Measurements from ENCODE around the gene LLGL1. TPM values are rescaled to one million over a fixed set of nuclear protein-coding genes. Genes with fewer than 3 reads are reported as not detected.

LLGL1 gene
- total and polyA plus RNA-seq, 2 donors, result 24.5 to 25.6 TPM

Other genes with a start within 250 kb of the LLGL1 start
- gene ATPAF2, start 186.5 kb upstream of the LLGL1 start, total RNA-seq, result 15.9 TPM
- 17.3 TPM for gene ATPAF2, start 186.5 kb upstream of the LLGL1 start, polyA plus RNA-seq
- gene GID4, start 186.2 kb upstream of the LLGL1 start, total RNA-seq, result 9.5 TPM
- gene GID4, start 186.2 kb upstream of the LLGL1 start, polyA plus RNA-seq, result 14.6 TPM
- 20.3 TPM for gene DRG2, start 137.7 kb upstream of the LLGL1 start, total RNA-seq
- 35.9 TPM for gene DRG2, start 137.7 kb upstream of the LLGL1 start, polyA plus RNA-seq
- 1.2 TPM for gene MYO15A, start 116.9 kb upstream of the LLGL1 start, total RNA-seq
- gene MYO15A, start 116.9 kb upstream of the LLGL1 start, polyA plus RNA-seq, result 1.4 TPM
- 62.6 TPM for gene ALKBH5, start 41.8 kb upstream of the LLGL1 start, total RNA-seq
- 83.8 TPM for gene ALKBH5, start 41.8 kb upstream of the LLGL1 start, polyA plus RNA-seq
- gene FLII, start 33.1 kb downstream of the LLGL1 start, total RNA-seq, result 87.2 TPM
- 249 TPM for gene FLII, start 33.1 kb downstream of the LLGL1 start, polyA plus RNA-seq
- gene MIEF2, start 35.0 kb downstream of the LLGL1 start, total RNA-seq, result 11.7 TPM
- 13.7 TPM for gene MIEF2, start 35.0 kb downstream of the LLGL1 start, polyA plus RNA-seq
- gene TOP3A, start 89.4 kb downstream of the LLGL1 start, total RNA-seq, result 27.4 TPM
- 15.8 TPM for gene TOP3A, start 89.4 kb downstream of the LLGL1 start, polyA plus RNA-seq
- gene SMCR8, start 89.7 kb downstream of the LLGL1 start, total RNA-seq, result 10.0 TPM
- 10.0 TPM for gene SMCR8, start 89.7 kb downstream of the LLGL1 start, polyA plus RNA-seq
- gene SHMT1, start 137.9 kb downstream of the LLGL1 start, total RNA-seq, result 11.5 TPM
- gene SHMT1, start 137.9 kb downstream of the LLGL1 start, polyA plus RNA-seq, result 22.6 TPM
- gene EVPLL, start 152.1 kb downstream of the LLGL1 start, total RNA-seq, result 0.90 TPM
- 0.84 TPM for gene EVPLL, start 152.1 kb downstream of the LLGL1 start, polyA plus RNA-seq